GM20000 (cell line): ENCODE results near the gene HHIPL2.

Source experiments
- DNase-seq: peaks from one replicate; pipeline ENCODE4 v3.0.0; 2012; ENCODE audit warnings: low spot score
- TF ChIP-seq, protein P1 (sequence below): IDR thresholded peaks from 2 replicates; pipeline ENCODE4 v1.5.1; 2012; ENCODE audit warnings: mild to moderate bottlenecking, control low read depth; ENCODE audit errors: extremely low read depth, missing control alignments

HHIPL2 gene

DNA sequence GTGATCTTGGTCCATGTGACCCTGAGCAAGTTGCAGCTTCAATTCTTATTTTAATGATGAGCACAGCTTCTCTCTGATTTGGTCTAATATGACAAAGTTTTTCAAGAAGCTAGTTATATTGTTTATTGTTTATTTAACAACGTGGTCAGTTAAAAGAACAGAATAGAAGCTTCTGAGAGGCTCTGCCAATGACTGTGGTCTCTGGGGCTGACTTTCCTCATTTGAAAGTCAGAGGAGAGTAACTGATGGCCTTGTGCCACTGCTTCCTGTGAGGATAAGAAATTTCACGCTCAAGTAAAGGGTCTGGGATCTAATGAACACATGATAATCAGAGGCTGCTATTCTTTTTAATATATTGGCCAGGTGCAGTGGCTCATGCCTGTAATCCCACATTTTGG is 7.3 kb downstream of the HHIPL2 start:
- TF ChIP-seq, protein P1, sequence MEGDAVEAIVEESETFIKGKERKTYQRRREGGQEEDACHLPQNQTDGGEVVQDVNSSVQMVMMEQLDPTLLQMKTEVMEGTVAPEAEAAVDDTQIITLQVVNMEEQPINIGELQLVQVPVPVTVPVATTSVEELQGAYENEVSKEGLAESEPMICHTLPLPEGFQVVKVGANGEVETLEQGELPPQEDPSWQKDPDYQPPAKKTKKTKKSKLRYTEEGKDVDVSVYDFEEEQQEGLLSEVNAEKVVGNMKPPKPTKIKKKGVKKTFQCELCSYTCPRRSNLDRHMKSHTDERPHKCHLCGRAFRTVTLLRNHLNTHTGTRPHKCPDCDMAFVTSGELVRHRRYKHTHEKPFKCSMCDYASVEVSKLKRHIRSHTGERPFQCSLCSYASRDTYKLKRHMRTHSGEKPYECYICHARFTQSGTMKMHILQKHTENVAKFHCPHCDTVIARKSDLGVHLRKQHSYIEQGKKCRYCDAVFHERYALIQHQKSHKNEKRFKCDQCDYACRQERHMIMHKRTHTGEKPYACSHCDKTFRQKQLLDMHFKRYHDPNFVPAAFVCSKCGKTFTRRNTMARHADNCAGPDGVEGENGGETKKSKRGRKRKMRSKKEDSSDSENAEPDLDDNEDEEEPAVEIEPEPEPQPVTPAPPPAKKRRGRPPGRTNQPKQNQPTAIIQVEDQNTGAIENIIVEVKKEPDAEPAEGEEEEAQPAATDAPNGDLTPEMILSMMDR, result no peak
- no peak for DNase-seq

DNA sequence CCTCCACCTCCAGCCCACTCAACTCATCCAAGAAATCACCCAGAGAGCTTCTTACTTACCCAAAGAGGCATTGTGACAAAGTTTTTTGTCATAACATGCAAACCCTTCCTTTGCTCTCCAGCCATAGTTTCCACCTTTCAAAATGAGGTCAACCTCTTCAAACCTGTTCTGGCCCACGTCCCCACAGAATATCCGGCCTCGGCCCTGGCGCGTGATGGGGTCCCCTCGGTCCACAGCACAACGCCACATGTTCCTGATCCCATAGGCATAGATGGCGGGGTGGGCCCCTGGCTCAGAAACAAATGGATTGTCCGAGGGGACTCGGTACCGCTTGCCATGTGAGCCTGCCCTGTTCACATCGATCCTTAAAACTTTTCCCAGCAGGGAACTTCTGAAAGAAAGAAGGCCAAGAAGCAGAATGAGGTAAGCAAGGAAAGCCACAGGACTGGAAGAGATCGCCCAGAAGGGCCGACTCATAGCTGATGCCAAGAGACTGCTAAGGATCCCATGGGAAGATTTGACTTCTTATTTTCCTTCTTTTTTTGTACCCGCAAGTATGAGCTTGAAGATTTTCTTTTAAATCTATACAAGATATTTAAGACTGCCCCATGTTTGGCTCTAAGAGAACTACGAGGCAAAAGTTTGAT is 7.8 kb downstream of the HHIPL2 start:
- TF ChIP-seq, protein P1, result no peak
- no peak for DNase-seq

DNA sequence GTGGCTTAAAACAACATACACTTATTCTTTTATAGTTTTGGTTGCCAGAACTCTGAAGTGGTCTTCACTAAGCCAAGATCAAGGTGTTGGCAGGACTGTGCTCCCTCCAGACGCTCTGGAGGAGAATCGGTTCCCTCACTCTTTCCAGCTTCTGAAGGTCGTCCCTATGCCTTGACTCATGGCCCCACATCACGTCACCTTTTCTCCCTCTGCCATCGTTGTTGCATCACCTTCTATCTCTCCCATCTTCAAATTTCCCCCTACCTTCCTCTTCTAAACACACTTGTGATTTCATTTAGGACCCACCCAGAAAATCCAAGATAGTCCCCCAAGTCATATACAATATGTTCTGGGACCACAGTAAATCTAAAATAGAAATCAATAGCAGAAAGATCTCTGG is 12.4 kb downstream of the HHIPL2 start:
- TF ChIP-seq, protein P1, result no peak
- DNase-seq, result no peak

DNA sequence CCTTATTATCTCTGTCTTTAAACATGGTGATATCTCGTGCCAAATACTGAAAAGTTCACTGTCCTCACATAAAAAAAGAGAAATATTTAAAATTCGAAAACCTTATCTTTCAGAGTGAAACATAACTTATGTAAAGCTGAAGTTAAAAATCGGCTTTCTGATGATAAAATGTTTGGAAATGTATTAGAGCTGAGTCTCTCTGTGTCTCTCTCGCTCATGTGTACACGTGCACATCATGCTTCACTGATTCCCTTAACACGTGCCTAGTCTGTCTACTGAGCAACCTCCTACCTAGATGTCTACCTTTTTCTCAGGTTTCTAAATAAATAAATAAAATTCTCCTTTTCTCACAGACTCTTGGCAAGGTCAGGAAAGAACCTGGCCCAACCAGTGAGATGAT is 17.1 kb downstream of the HHIPL2 start:
- TF ChIP-seq, protein P1, result no peak
- no peak for DNase-seq

DNA sequence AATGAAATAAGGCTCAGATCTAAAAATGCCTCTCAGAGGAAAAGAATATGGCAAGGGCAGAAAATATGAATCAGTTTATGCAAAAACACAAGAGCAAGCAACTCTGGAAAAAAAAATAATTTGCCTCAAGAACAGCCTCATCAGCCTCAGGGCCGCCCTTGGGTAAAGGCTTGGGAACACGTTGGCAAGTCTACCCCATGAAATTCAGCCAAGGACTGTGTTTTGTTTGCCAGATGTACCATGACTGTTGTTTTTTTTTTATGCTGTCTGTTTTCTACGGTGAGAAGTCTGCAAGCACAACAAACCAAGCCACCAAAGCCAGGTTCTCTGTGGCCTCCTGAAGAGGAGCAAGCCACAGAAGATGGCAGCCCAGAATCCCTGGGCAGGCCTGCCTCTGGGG is 18.0 kb downstream of the HHIPL2 start:
- DNase-seq, result no peak

DNA sequence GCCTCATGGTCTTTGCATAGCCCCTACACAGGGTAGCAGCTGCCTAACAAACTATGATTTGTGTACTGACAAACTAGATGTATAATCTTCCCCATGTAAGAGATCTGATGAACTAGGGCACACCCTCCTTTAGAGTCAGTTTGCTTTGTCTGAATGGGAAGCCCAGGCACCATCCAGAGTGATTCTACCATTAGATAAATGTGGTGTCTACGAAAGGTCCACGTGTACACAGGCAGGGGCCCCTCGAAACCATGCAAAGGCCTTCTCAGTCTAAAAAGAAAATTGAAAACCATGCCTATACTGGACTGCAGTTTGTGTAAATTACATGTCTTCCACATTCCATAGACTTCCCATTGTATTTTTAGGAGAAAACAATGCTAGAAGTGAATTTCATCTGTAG is 18.7 kb downstream of the HHIPL2 start:
- no peak for DNase-seq
- TF ChIP-seq, protein P1, result no peak

More for the DNA sequence above, 18.0 kb downstream of the HHIPL2 start:
- TF ChIP-seq, protein P1, result no peak

DNA sequence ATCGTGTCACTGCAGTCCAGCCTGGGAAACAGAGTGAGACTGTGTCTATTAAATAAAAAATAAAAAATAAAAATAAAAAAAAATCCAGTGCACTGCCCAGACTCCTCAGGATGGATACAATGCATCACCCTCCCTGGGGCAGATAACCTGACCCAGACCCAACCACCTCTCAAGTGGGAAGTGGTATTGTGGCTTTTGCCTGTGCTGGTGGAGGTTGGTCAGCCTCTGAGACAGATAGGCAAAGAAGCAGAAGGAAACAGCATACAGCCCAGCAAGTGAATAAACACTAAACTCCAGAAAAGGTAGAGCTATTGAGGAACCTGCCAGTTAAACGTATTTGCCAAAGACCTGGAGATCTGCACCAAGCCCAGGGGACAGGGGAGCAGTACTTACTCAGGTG is 22.0 kb downstream of the HHIPL2 start:
- no peak for DNase-seq
- TF ChIP-seq, protein P1, result no peak
